Hepatocyte (in vitro differentiated cells): ENCODE results near the gene ZNF775. TPM values are rescaled to one million over a fixed set of nuclear protein-coding genes. Genes with fewer than 3 reads are reported as not detected.

ENCODE experiments used
- DNase-seq: peaks from one replicate; pipeline ENCODE4 v3.0.0-alpha.2; 2016; ENCODE audit warnings: low spot score
- H2AFZ ChIP-seq: fragments of 200-600 bp; sonication (generic); 2 replicates; pipeline ENCODE4 v1.6.0; 2016; ENCODE audit warnings: antibody characterized with exemption, mild to moderate bottlenecking
- H3K27ac ChIP-seq: fragments of 200-600 bp; sonication (generic); 2 replicates; pipeline ENCODE4 v1.5.1; 2016; ENCODE audit warnings: mild to moderate bottlenecking
- H3K27me3 ChIP-seq: fragments of 200-600 bp; sonication (generic); 2 replicates; pipeline ENCODE4 v1.6.1; 2016
- H3K36me3 ChIP-seq: fragments of 200-600 bp; sonication (generic); replicated peaks from 2 replicates; pipeline ENCODE4 v1.5.1; 2016; ENCODE audit warnings: low read depth; ENCODE audit not compliant: insufficient read depth
- H3K4me1 ChIP-seq: fragments of 200-600 bp; sonication (generic); 2 replicates; pipeline ENCODE4 v1.5.1; 2016; ENCODE audit warnings: mild to moderate bottlenecking, moderate library complexity; ENCODE audit not compliant: insufficient read depth
- H3K4me2 ChIP-seq: fragments of 200-600 bp; sonication (generic); 2 replicates; pipeline ENCODE4 v1.6.0; 2016
- H3K4me3 ChIP-seq: fragments of 200-600 bp; sonication (generic); 2 replicates; pipeline ENCODE4 v1.5.1; 2016; ENCODE audit warnings: mild to moderate bottlenecking
- H3K79me2 ChIP-seq: fragments of 200-600 bp; sonication (generic); 2 replicates; pipeline ENCODE4 v1.6.0; 2017; ENCODE audit warnings: mild to moderate bottlenecking
- H3K9me2 ChIP-seq: fragments of 200-600 bp; sonication (generic); replicated peaks from 2 replicates; pipeline ENCODE4 v1.6.0; 2017; ENCODE audit warnings: mild to moderate bottlenecking; ENCODE audit not compliant: insufficient read depth
- H3K9me3 ChIP-seq: fragments of 200-600 bp; sonication (generic); 2 replicates; pipeline ENCODE4 v1.5.1; 2016; ENCODE audit warnings: low read depth, mild to moderate bottlenecking
- H4K20me1 ChIP-seq: fragments of 200-600 bp; sonication (generic); 2 replicates; pipeline ENCODE4 v1.6.0; 2016; ENCODE audit warnings: mild to moderate bottlenecking; ENCODE audit not compliant: insufficient read depth, poor library complexity, severe bottlenecking
- CTCF ChIP-seq: fragments of 200-600 bp; sonication (generic); IDR thresholded peaks from 2 replicates; pipeline ENCODE4 v1.5.1; 2016; ENCODE audit warnings: antibody characterized with exemption, mild to moderate bottlenecking; ENCODE audit not compliant: poor library complexity
- EZH2 ChIP-seq: fragments of 200-600 bp; sonication (generic); IDR thresholded peaks from 2 replicates; pipeline ENCODE4 v1.6.1; 2016; ENCODE audit warnings: antibody characterized with exemption, mild to moderate bottlenecking, borderline replicate concordance
- EZH2phosphoT487 ChIP-seq: fragments of 200-600 bp; sonication (generic); IDR thresholded peaks from one replicate; pipeline ENCODE4 v1.6.1; 2018; ENCODE audit warnings: antibody characterized with exemption, mild to moderate bottlenecking, low read depth, moderate library complexity; ENCODE audit not compliant: unreplicated experiment, severe bottlenecking
- WGBS: methylation state at CpG from one replicate; pipeline ENCODE4 v1.1.6; 2016; ENCODE audit warnings: low lambda C conversion rate; ENCODE audit errors: missing lambda C conversion rate; 5-methylcytosine and 5-hydroxymethylcytosine counted together
- polyA plus RNA-seq: library from polyadenylated mRNA; unstranded; fragments of >200 nt; fragmentation: Nextera tagmentation; extraction: Ambion mirVana; gene quantifications from 2 replicates; pipeline ENCODE4 v1.2.1, GENCODE V29; 2016
- total RNA-seq: library from RNA; depleted of rRNA; stranded (reverse); fragments of >200 nt; gene quantifications from 2 replicates; pipeline ENCODE4 v1.2.3, GENCODE V29; 2014

Gene ZNF775
- total and polyA plus RNA-seq, 2 experiments from 2014 or later, result 5.2 to 10.6 TPM

GRCh38 chr7:150405584-150406311 is 26.6 kb downstream of the ZNF775 start:
- peaks cover 2% of the 10 kb centered on the region for H3K79me2 ChIP-seq
- 7% methylated on average over 32 of the region's 35 CpGs for WGBS
- TF ChIP-seq CTCF (no peak), EZH2 (no peak), EZH2phosphoT487 (no peak)
- H3K9me2 ChIP-seq, result no peaks in the 10 kb centered on the region
- peaks cover 35% of the 10 kb centered on the region for H3K4me1 ChIP-seq
- H3K36me3 ChIP-seq, result no peaks in the 10 kb centered on the region
- peak overlapping the region; percentile 49 for H3K4me3 ChIP-seq
- peak; percentile 55 for DNase-seq
- H4K20me1 ChIP-seq, result no peaks in the 10 kb centered on the region
- H3K27ac ChIP-seq, result peak overlapping the region; percentile 96
- no peaks in the 10 kb centered on the region for H3K9me3 ChIP-seq
- H3K4me2 ChIP-seq, result peak overlapping the region; percentile 94
- H2AFZ ChIP-seq, result peak overlapping the region; percentile 74
- H3K27me3 ChIP-seq, result no peaks in the 10 kb centered on the region

GRCh38 chr7:150406312-150406566 is 27.1 kb downstream of the ZNF775 start:
- Histone ChIP-seq H3K4me2 (peak overlapping the region; percentile 94), H3K4me3 (no peak overlapping the region), H2AFZ (no peak overlapping the region), H4K20me1 (no peaks in the 10 kb centered on the region), H3K4me1 (peaks cover 35% of the 10 kb centered on the region), H3K36me3 (no peaks in the 10 kb centered on the region), H3K79me2 (peaks cover 2% of the 10 kb centered on the region), H3K9me2 (no peaks in the 10 kb centered on the region), H3K9me3 (no peaks in the 10 kb centered on the region), H3K27me3 (no peaks in the 10 kb centered on the region), H3K27ac (peak overlapping the region; percentile 96)
- no peak for DNase-seq
- no peak for TF ChIP-seq EZH2
- no peak for TF ChIP-seq CTCF
- no peak for TF ChIP-seq EZH2phosphoT487
- 29% methylated on average over 2 of the region's 2 CpGs for WGBS

DNA sequence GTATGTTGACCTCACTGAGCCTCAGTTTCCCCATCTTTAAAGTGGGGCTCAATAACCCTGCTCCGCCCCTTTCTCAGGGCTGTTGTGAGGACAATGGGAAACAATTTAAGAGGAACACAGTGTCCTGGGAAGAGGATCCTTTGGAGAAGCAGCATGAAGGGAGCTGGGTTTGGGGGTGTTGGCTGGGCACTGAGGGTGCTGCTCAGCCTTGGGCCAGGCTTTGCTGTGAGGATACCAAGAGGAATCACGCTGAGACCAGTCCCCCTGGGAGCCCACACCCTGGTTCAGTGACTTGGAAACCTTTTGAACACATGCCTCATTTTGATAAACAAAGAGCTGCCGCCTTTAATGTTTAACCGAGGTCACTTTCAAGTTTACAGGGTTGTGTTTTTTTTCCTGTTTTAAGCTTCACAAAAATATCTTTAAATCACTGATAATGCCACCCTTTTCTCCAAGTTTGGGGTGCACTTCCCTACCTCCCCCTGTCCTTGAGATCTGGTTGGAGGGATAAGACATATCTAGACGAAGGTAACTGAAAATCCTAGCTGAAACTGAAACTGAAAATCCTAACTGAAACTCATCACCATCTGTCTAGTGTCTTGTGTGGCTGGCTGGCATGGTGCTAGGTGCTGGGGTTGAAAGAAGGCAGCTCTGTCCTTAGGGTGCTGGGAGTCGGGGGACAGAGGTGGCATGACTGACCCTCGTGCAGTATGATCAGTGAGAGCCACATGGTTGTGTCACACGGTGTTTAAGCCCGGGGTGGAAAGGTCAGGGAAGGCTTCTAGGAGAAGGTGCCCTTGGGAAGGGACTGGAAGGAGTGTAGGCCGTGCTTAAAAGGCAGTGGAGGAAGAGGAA is 27.7 kb downstream of the ZNF775 start:
- peak; percentile 39 for DNase-seq

More for the DNA sequence above, 27.7 kb downstream of the ZNF775 start:
- 35% methylated on average over 10 of the region's 10 CpGs for WGBS
- Histone ChIP-seq H3K4me1 (peaks cover 35% of the 10 kb centered on the region), H2AFZ (no peak overlapping the region), H3K27me3 (no peaks in the 10 kb centered on the region), H3K9me3 (no peaks in the 10 kb centered on the region), H3K79me2 (peaks cover 2% of the 10 kb centered on the region), H3K36me3 (no peaks in the 10 kb centered on the region), H4K20me1 (no peaks in the 10 kb centered on the region), H3K9me2 (no peaks in the 10 kb centered on the region), H3K4me2 (peak overlapping the region; percentile 94), H3K27ac (peak overlapping the region; percentile 96), H3K4me3 (no peak overlapping the region)
- TF ChIP-seq EZH2 (no peak), CTCF (no peak), EZH2phosphoT487 (no peak)
